AG09319 (cell line): ENCODE results near the gene ACBD6.
A peak's percentile ranks its signal among the peaks of the same experiment; 100 is the strongest.

Source experiments
- DNase-seq: peaks from one replicate; pipeline ENCODE4 v3.0.0-alpha.2; 2010; ENCODE audit warnings: low read depth; ENCODE audit errors: extremely low read depth
- CTCF ChIP-seq: IDR thresholded peaks from 2 replicates; pipeline ENCODE4 v1.5.1; 2011; ENCODE audit warnings: low read depth, mild to moderate bottlenecking, inconsistent platforms, low read length, moderate library complexity

ACBD6 gene

GRCh38 chr1:180310095-180310494, 192.3 kb downstream of the ACBD6 start:
- DNase-seq, result peak; percentile 2
- no peak for TF ChIP-seq CTCF

GRCh38 chr1:180309338-180309737, 193.0 kb downstream of the ACBD6 start:
- no peak for TF ChIP-seq CTCF
- no peak for DNase-seq

- DNase-seq, result no peak
- TF ChIP-seq CTCF, result no peak
These were observed 201.1 kb downstream of the ACBD6 start for GRCh38 chr1:180301135-180301742.

- DNase-seq, result no peak
- TF ChIP-seq CTCF, result no peak
These were observed 202.7 kb downstream of the ACBD6 start for GRCh38 chr1:180299479-180300221.

GRCh38 chr1:180295999-180296398, 206.4 kb downstream of the ACBD6 start:
- DNase-seq, result no peak
- no peak for TF ChIP-seq CTCF

GRCh38 chr1:180294711-180295110, 207.7 kb downstream of the ACBD6 start:
- no peak for TF ChIP-seq CTCF

GRCh38 chr1:180291004-180291403, 211.4 kb downstream of the ACBD6 start:
- TF ChIP-seq CTCF, result no peak

More at GRCh38 chr1:180294711-180295110, 207.7 kb downstream of the ACBD6 start:
- no peak for DNase-seq

More at GRCh38 chr1:180291004-180291403, 211.4 kb downstream of the ACBD6 start:
- DNase-seq, result no peak
